ENCODE measurements around the gene SULT1B1.

The SULT1B1 gene

DNA sequence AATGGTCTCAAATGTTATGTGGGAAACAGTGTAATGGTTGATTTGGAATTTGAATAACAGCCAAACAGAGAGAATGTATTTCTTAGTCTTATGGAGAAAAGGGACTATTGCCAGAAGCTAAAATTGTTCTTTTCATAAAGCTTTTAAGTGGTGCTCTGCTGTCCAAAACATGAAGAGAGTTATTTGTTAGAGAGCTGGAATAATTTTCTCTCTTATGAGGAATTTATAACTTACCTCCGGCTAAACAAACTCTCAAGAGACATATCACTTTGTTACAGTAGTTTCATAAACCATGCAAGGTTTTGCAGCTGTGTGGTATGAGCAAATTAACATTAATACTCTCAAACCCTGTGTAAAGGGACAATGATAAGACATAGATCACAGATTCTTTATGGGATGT is 28.6 kb downstream of the SULT1B1 start:
- DNase-seq = no peak
- TF ChIP-seq POLR2A (IDR thresholded peaks at IDR 0.05; ENCODE audit: low read length) (no peak), GATA1 (IDR thresholded peaks at IDR 0.05; ENCODE audit: low read depth, low read length) (no peak)

DNA sequence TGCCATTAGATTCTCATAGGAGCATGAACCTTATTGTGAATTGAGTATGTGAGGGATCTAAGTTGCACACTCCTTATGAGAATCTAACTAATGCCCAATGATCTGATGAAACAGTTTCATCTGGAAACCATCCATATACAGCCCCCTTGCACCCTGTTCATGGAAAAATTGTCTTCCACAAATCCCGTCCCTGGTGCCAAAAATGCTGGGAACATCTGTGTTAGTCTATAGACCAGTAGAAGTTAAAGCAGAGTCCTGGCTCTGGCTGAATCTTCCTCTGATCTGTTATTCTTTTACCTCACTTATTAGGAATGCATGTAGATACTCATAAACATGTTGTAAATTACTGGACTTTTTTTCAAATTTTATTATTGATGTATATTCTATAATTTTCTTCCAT is 29.2 kb downstream of the SULT1B1 start:
- DNase-seq = no peak
- TF ChIP-seq POLR2A (IDR thresholded peaks at IDR 0.05; ENCODE audit: low read length) = no peak
- TF ChIP-seq GATA1 (IDR thresholded peaks at IDR 0.05; ENCODE audit: low read depth, low read length) = no peak

DNA sequence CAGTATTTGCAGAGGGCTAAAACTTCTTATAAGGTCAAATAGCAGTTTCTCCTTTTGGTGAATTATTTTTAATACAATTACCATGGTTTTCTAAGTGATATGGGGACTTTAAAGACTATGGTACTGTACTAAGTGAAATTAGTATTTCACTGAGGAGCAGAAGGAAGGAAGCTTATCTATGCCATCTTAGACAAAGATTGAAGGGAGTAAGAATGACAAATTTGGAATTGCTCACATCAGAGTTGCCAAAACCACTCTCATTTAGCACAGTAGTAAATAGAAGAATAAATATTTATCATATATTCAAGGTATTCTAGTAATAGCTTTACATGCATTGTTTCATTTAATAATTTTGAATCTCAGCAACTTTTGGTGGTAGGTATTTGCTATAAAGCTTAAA is 30.4 kb downstream of the SULT1B1 start:
- no peak for TF ChIP-seq POLR2A (IDR thresholded peaks at IDR 0.05; ENCODE audit: low read length)
- TF ChIP-seq GATA1 (IDR thresholded peaks at IDR 0.05; ENCODE audit: low read depth, low read length) = no peak
- no peak for DNase-seq

- TF ChIP-seq POLR2A (IDR thresholded peaks at IDR 0.05; ENCODE audit: low read length) (no peak), GATA1 (IDR thresholded peaks at IDR 0.05; ENCODE audit: low read depth, low read length) (no peak)
- no peak for DNase-seq
Measured at GRCh38 chr4:69727926-69728325, 32.5 kb downstream of the SULT1B1 start.

- no peak for DNase-seq
Measured at GRCh38 chr4:69727426-69727825, 33.0 kb downstream of the SULT1B1 start.

DNA sequence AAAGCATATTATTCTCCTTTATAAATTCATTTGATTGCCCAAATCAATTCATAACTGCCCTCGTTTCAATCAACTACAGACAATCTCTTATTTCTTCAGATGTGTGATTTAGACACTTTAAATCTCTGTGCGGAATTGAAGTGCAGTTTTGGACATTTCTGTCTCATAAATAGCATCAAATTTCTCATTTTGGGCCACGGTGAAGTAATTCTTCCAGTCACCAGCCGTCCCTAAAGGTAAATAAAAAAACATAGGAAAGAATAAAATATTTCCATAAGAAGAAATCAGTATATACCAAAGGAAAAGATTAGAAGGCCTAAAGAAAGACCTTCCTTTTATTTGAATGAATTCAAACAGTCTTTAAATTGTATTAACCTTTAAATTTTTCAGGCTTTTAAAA is 33.4 kb downstream of the SULT1B1 start:
- no peak for DNase-seq
- TF ChIP-seq POLR2A (IDR thresholded peaks at IDR 0.05; ENCODE audit: low read length) = no peak
- TF ChIP-seq GATA1 (IDR thresholded peaks at IDR 0.05; ENCODE audit: low read depth, low read length) = no peak

More at GRCh38 chr4:69727426-69727825, 33.0 kb downstream of the SULT1B1 start:
- TF ChIP-seq GATA1 (IDR thresholded peaks at IDR 0.05; ENCODE audit: low read depth, low read length) (no peak), POLR2A (IDR thresholded peaks at IDR 0.05; ENCODE audit: low read length) (no peak)

- no peak for DNase-seq
- TF ChIP-seq GATA1 (IDR thresholded peaks at IDR 0.05; ENCODE audit: low read depth, low read length) (no peak), POLR2A (IDR thresholded peaks at IDR 0.05; ENCODE audit: low read length) (no peak)
Measured at GRCh38 chr4:69718396-69719271, 41.8 kb downstream of the SULT1B1 start.

GRCh38 chr4:69717778-69718177 is 42.6 kb downstream of the SULT1B1 start:
- TF ChIP-seq GATA1 (IDR thresholded peaks at IDR 0.05; ENCODE audit: low read depth, low read length) (no peak), POLR2A (IDR thresholded peaks at IDR 0.05; ENCODE audit: low read length) (no peak)
- DNase-seq = no peak

- DNase-seq = no peak
- TF ChIP-seq POLR2A (IDR thresholded peaks at IDR 0.05; ENCODE audit: low read length) (no peak), GATA1 (IDR thresholded peaks at IDR 0.05; ENCODE audit: low read depth, low read length) (no peak)
Measured at GRCh38 chr4:69716654-69717053, 43.8 kb downstream of the SULT1B1 start.

DNA sequence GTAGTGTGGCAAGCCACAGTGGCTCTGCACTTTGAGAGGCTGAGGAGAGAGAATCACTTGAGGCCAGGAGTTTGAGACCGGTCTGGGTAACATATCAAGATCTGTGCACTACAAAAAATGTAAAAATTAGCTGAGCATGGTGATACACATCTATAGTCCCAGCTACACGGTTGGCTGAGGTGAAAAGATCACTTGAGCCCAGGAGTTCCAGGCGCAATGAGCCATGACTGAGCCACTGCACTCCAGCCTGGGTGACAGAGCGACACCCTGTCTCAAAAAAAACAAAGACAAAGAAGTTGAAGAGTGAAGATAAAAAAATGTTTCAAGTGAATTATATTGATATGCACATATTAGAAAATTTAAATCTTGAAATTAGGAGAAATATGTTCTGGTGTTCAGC is 46.3 kb downstream of the SULT1B1 start:
- TF ChIP-seq GATA1 (IDR thresholded peaks at IDR 0.05; ENCODE audit: low read depth, low read length) (no peak), POLR2A (IDR thresholded peaks at IDR 0.05; ENCODE audit: low read length) (no peak)
- DNase-seq = no peak

DNA sequence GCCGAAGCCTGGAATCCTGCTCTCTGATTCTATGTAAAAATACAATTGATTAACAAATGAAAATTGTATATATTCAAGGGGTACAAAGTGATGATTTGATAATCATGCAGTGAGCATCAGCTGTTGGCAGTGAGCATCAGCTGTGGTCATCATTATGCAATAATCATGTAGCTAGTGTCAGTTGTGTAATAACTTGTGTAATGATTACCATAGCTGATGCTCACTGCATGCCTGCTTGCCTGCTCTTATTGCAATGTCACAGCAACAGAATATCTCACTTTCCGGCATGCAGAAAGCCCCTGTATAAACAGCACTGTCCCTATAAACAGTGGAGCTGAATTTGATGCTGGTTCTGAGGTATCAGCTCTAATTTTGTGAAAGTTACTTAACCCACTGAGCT is 46.8 kb downstream of the SULT1B1 start:
- TF ChIP-seq GATA1 (IDR thresholded peaks at IDR 0.05; ENCODE audit: low read depth, low read length) = no peak
- TF ChIP-seq POLR2A (IDR thresholded peaks at IDR 0.05; ENCODE audit: low read length) = no peak
- DNase-seq = no peak

DNA sequence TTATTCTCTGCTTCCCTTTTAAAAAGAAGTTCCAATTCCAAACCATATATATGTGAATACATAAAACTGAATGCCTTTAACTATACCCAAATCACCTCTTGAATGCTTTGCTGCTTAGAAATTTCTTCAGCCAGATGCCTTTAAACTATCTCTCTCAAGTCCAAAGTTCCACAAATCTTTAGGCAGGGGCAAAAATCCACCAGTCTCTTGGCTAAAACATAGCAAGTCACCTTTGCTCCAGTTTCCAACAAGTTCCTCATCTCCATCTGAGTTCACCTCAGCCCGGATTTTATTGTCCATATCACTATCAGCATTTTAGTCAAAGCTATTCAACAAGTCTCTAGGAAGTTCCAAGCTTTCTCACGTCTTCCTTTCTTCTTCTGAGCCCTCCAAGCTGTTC is 49.8 kb downstream of the SULT1B1 start:
- TF ChIP-seq POLR2A (IDR thresholded peaks at IDR 0.05; ENCODE audit: low read length) (no peak), GATA1 (IDR thresholded peaks at IDR 0.05; ENCODE audit: low read depth, low read length) (no peak)
- DNase-seq = no peak

- TF ChIP-seq GATA1 (IDR thresholded peaks at IDR 0.05; ENCODE audit: low read depth, low read length) (no peak), POLR2A (IDR thresholded peaks at IDR 0.05; ENCODE audit: low read length) (no peak)
- no peak for DNase-seq
Measured at GRCh38 chr4:69708211-69708610, 52.2 kb downstream of the SULT1B1 start.

GRCh38 chr4:69707807-69708206 is 52.6 kb downstream of the SULT1B1 start:
- DNase-seq = no peak
- TF ChIP-seq GATA1 (IDR thresholded peaks at IDR 0.05; ENCODE audit: low read depth, low read length) = no peak
- no peak for TF ChIP-seq POLR2A (IDR thresholded peaks at IDR 0.05; ENCODE audit: low read length)

GRCh38 chr4:69702201-69702600 is 58.2 kb downstream of the SULT1B1 start:
- TF ChIP-seq POLR2A (IDR thresholded peaks at IDR 0.05; ENCODE audit: low read length) (no peak), GATA1 (IDR thresholded peaks at IDR 0.05; ENCODE audit: low read depth, low read length) (no peak)
- no peak for DNase-seq

Data from erythroblast (primary cell).